Left ventricle myocardium inferior (tissue), 1 donor: ENCODE measurements around the gene CRYL1. TPM values are rescaled to one million over a fixed set of nuclear protein-coding genes. Genes with fewer than 3 reads are reported as not detected.

Source experiments
- DNase-seq: peaks from one replicate; pipeline ENCODE4 v3.0.0-alpha.2; 2020
- H3K27ac ChIP-seq: fragments of 200-600 bp; replicated peaks from 2 replicates; pipeline ENCODE4 v1.8.0; 2021
- H3K27me3 ChIP-seq: fragments of 200-600 bp; 2 replicates; pipeline ENCODE4 v1.8.0; 2021; ENCODE audit warnings: low read depth
- H3K36me3 ChIP-seq: fragments of 200-600 bp; 2 replicates; pipeline ENCODE4 v1.8.0; 2021
- H3K4me1 ChIP-seq: fragments of 200-600 bp; 2 replicates; pipeline ENCODE4 v1.8.0; 2021
- H3K4me3 ChIP-seq: fragments of 200-600 bp; 2 replicates; pipeline ENCODE4 v1.8.0; 2021; ENCODE audit warnings: mild to moderate bottlenecking, moderate library complexity
- H3K9me3 ChIP-seq: fragments of 200-600 bp; replicated peaks from 2 replicates; pipeline ENCODE4 v1.8.0; 2021
- intact Hi-C: fragments of 100-400 bp; cut with micrococcal nuclease; formaldehyde crosslinking; loops from one replicate; pipeline ENCODE4 v1.11.0; 2022
- microRNA-seq: library from miRNA; unstranded; fragments of <30 nt; microRNA quantifications from one replicate; pipeline ENCODE4 v1.2.0, GENCODE V29; 2020
- total RNA-seq: library from RNA; stranded (reverse); fragmentation: NEBNext Ultra II Directional; extraction: Animal tissue kit (Norgen Biotek cat#: 25700); gene quantifications from one replicate; pipeline ENCODE4 v1.2.1, GENCODE V29; 2021
- TF ChIP-seq, protein P1 (sequence below): fragments of 200-600 bp; IDR thresholded peaks from 2 replicates; pipeline ENCODE4 v1.8.0; 2021; ENCODE audit warnings: antibody characterized with exemption, mild to moderate bottlenecking, borderline replicate concordance
- donor health status: DM: no; HTN: yes; CAD: no; lungs with severe emphysema.

CRYL1 gene
- total RNA-seq, 1 donor from 2014 or later = 20.5 TPM

DNA sequence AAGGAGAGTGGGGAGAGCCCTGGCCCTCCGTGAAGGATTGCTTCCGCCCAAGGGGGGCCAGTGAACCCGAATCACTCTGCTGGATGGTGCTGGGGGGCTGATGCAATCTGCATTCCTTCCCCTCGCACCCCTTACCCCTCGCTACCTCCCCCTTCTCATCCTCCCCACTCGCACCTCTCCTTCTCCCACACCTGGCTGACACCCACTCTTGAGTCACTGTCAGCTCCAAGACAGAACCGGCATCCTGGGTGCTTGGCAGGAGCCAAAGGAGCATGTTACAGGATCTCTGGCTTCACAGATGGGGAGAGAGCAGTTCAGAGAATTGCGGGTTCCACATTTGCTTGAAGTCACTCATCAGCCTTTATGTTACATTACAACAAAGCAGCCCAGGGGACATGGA lies 167.6 kb downstream of the CRYL1 start:
- Histone ChIP-seq H3K9me3 (no peaks in the 10 kb centered on the region), H3K27ac (no peak overlapping the region), H3K4me1 (no peaks in the 10 kb centered on the region), H3K27me3 (peaks cover 6% of the 10 kb centered on the region), H3K36me3 (no peaks in the 10 kb centered on the region), H3K4me3 (no peak overlapping the region)
- intact Hi-C loops = no loop called here
- no peak for DNase-seq
- TF ChIP-seq, protein P1, sequence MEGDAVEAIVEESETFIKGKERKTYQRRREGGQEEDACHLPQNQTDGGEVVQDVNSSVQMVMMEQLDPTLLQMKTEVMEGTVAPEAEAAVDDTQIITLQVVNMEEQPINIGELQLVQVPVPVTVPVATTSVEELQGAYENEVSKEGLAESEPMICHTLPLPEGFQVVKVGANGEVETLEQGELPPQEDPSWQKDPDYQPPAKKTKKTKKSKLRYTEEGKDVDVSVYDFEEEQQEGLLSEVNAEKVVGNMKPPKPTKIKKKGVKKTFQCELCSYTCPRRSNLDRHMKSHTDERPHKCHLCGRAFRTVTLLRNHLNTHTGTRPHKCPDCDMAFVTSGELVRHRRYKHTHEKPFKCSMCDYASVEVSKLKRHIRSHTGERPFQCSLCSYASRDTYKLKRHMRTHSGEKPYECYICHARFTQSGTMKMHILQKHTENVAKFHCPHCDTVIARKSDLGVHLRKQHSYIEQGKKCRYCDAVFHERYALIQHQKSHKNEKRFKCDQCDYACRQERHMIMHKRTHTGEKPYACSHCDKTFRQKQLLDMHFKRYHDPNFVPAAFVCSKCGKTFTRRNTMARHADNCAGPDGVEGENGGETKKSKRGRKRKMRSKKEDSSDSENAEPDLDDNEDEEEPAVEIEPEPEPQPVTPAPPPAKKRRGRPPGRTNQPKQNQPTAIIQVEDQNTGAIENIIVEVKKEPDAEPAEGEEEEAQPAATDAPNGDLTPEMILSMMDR = no peak

DNA sequence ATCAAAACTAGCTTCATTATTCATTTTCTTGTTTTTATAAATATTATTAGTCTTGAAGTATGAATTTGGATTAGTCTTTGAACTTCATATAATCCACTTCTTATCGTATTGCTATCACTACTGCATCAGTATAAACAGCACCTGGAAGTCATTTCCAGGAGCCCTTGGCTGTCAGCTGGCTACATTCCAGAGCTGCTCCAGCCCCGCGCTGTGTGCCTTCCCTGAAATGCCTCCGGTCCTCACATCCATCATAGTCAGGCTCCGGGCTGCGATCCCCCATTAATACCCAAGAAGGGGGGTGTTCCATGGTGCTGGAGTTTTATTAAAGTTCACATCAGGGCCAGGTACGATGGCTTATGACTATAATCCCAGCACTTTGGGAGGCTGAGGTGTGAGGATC lies 169.2 kb downstream of the CRYL1 start:
- TF ChIP-seq, protein P1 = no peak
- Histone ChIP-seq H3K27ac (no peak overlapping the region), H3K4me1 (no peaks in the 10 kb centered on the region), H3K36me3 (no peaks in the 10 kb centered on the region), H3K27me3 (peaks cover 3% of the 10 kb centered on the region), H3K9me3 (no peaks in the 10 kb centered on the region), H3K4me3 (no peak overlapping the region)
- intact Hi-C loops = no loop called here
- no peak for DNase-seq

DNA sequence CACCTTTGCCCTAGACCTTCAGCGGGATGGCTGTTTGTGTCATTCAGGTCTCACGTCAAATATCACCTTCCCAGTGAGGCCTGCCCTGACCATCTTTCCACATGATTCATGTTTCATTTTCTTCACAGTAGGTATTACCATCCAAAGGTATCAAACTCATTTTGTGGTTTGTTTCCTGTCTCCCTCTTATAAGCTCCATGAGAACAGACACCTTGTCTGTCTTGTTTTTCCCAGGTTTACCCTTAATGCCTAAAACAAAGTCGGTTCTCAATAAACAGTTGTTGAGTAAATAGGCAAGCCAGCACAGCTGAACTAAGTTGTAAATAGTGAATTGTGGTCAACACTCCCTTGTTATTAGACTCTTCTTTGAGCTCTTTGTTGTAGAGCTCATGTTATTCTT lies 170.9 kb downstream of the CRYL1 start:
- TF ChIP-seq, protein P1 = no peak
- Histone ChIP-seq H3K27ac (no peak overlapping the region), H3K4me3 (no peak overlapping the region), H3K4me1 (no peaks in the 10 kb centered on the region), H3K9me3 (no peaks in the 10 kb centered on the region), H3K36me3 (no peaks in the 10 kb centered on the region), H3K27me3 (peaks cover 3% of the 10 kb centered on the region)
- no peak for DNase-seq
- intact Hi-C loops = no loop called here

DNA sequence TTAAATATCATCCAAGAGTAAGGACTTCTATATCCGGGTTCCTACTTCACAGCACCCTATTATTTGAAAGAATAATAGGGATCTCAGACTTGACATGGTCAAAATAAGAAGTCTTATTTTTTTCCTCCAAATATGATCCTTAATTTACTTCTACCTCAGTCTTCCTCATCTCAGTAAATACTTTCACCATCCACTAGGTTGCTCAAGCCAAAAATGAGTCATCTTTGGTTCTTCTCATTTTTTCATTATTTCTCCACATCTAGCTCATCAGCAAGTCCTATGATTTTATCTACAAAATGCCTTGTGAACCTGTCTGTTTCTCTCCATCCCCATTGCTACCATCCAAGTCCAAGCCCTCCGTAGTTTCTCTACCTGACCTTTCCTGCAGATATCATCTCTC lies 171.7 kb downstream of the CRYL1 start:
- no peak for DNase-seq
- no peaks in the 10 kb centered on the region for H3K4me1 ChIP-seq
- TF ChIP-seq, protein P1 = no peak
- H3K9me3 ChIP-seq = no peaks in the 10 kb centered on the region
- H3K4me3 ChIP-seq = no peak overlapping the region
- intact Hi-C loops = no loop called here
- no peaks in the 10 kb centered on the region for H3K36me3 ChIP-seq
- peaks cover 3% of the 10 kb centered on the region for H3K27me3 ChIP-seq
- no peak overlapping the region for H3K27ac ChIP-seq

Small RNA genes lying within 50 kb of the gene (microRNA-seq; reads per million reads assigned to microRNA genes)
- gene MIR4499 = not detected

Other genes starting within 250 kb of the CRYL1 start
- gene IFT88, start 41.3 kb upstream of the CRYL1 start, total RNA-seq = 8.1 TPM
- 1.2 TPM for gene IL17D, start 177.8 kb upstream of the CRYL1 start, total RNA-seq
- gene EEF1AKMT1, start 248.1 kb upstream of the CRYL1 start, total RNA-seq = 10.1 TPM